Measurements from ENCODE around the gene PPM1B. TPM values are rescaled to one million over a fixed set of nuclear protein-coding genes. Genes with fewer than 3 reads are reported as not detected.

Gene PPM1B
- total RNA-seq, 1 donor from 2014 or later = 36.2 TPM

DNA sequence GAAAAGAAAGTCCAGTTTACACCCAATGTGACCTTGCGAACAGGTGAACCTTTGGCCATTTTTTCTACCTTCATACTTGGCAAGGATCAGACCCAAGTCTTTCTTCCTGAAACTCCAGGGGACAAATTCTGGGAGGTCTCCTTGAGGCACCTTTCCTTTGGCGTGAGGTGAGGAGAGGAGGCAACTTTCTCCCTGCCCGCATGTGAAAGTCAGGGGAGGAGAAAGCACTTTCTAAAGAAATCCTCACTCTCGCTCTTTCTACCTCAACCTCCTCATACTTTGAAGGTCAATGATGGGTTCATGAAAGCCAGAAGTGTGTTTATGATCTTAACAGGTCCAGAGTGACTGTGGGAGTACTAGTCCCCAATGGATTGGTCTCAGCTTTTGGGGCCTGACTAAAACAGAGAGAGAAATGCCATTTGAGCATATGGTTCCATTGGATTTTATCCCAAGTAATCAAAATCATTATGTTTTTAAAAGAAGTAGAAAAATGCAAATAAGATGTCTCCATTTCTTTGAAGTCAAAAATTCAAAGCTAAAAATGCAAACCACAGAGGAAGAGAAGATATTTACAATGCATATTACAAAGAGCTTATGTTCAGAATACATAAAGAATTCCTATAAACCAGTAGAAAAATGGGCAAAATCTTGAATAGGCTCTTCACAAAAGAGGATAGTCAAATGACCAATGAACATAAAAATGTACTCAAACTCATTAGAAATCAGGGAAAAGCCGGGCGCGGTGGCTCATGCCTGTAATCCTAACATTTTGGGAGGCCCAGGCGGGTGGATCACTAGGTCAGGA, 15.6 kb upstream of the PPM1B start:
- no peaks in the 10 kb centered on the region for H3K4me1 Mint-ChIP-seq (ENCODE audit: unreplicated experiment)
- TF ChIP-seq, protein P1, sequence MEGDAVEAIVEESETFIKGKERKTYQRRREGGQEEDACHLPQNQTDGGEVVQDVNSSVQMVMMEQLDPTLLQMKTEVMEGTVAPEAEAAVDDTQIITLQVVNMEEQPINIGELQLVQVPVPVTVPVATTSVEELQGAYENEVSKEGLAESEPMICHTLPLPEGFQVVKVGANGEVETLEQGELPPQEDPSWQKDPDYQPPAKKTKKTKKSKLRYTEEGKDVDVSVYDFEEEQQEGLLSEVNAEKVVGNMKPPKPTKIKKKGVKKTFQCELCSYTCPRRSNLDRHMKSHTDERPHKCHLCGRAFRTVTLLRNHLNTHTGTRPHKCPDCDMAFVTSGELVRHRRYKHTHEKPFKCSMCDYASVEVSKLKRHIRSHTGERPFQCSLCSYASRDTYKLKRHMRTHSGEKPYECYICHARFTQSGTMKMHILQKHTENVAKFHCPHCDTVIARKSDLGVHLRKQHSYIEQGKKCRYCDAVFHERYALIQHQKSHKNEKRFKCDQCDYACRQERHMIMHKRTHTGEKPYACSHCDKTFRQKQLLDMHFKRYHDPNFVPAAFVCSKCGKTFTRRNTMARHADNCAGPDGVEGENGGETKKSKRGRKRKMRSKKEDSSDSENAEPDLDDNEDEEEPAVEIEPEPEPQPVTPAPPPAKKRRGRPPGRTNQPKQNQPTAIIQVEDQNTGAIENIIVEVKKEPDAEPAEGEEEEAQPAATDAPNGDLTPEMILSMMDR (IDR thresholded peaks at IDR 0.05) = no peak
- H3K9me3 Mint-ChIP-seq (ENCODE audit: unreplicated experiment) = no peaks in the 10 kb centered on the region
- H3K27ac Mint-ChIP-seq (ENCODE audit: unreplicated experiment) = no peak overlapping the region
- no peak for DNase-seq (ENCODE audit: extremely low spot score, unreplicated experiment)
- H3K4me3 Mint-ChIP-seq (ENCODE audit: unreplicated experiment) = no peak overlapping the region
- no peaks in the 10 kb centered on the region for H3K36me3 Mint-ChIP-seq (ENCODE audit: unreplicated experiment)
- H3K27me3 Mint-ChIP-seq (ENCODE audit: unreplicated experiment) = peaks cover 6% of the 10 kb centered on the region

DNA sequence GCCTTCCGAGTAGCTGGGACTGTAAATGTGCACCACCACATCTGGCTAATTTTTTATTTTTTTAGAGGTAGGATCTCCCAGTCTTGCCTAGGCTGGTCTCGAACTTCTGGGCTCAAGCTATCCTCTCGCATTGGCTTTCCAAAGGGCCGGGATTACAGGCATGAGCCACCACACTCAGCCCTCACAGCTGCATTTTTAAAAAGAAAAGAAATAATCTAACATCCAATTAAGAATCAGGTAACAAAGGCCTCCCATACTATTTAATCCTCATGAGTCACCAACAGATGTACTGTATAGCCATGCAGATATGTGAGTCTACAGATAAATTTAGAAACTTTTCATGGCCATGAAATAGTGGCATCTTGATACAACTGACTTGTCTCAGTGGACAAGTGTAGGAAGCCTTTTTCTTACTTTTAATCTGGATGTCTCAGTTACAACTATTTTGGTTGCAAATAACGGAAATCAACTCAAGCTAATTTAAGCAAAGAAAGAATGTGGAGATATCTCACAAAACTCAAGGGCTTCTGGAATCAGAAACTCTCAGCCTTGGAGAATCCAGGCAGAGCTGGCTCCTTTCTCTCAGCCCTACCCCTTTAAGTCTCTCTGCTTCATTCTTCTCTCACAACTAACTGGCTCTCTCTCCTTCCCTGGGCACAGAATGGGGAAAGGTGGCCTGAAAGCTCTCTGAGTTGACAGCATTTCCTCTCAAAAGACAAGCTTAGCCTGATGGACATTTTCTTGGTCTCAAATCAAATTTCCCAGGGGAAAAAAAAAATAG, 12.8 kb upstream of the PPM1B start:
- no peaks in the 10 kb centered on the region for H3K27me3 Mint-ChIP-seq (ENCODE audit: unreplicated experiment)

DNA sequence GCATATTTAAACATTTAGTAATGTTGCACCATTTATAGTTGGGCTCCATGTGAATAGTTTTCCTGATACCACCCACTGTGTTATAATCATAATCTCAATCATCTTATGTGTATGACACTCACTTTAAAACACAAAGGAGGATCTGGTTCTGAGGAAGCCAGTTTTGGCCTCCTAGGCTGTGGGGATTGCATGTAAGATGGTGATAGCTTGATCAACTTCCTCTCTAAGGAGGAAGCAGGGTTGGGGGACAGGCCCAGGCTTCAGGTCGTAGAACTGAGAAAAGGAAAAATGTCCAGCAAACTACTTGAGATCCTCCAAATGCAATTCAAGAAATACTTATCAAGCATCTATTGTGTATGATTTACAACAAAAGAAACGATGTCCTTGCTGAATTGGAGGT, 4.9 kb upstream of the PPM1B start:
- peaks cover 7% of the 10 kb centered on the region for H3K4me1 Mint-ChIP-seq (ENCODE audit: unreplicated experiment)
- no peak for DNase-seq (ENCODE audit: extremely low spot score, unreplicated experiment)
- no peaks in the 10 kb centered on the region for H3K9me3 Mint-ChIP-seq (ENCODE audit: unreplicated experiment)
- TF ChIP-seq, protein P1 (IDR thresholded peaks at IDR 0.05) = no peak
- H3K4me3 Mint-ChIP-seq (ENCODE audit: unreplicated experiment) = no peak overlapping the region
- H3K36me3 Mint-ChIP-seq (ENCODE audit: unreplicated experiment) = no peaks in the 10 kb centered on the region
- peaks cover 4% of the 10 kb centered on the region for H3K27me3 Mint-ChIP-seq (ENCODE audit: unreplicated experiment)
- H3K27ac Mint-ChIP-seq (ENCODE audit: unreplicated experiment) = no peak overlapping the region

More for the DNA sequence above, 12.8 kb upstream of the PPM1B start:
- H3K36me3 Mint-ChIP-seq (ENCODE audit: unreplicated experiment) = no peaks in the 10 kb centered on the region
- H3K27ac Mint-ChIP-seq (ENCODE audit: unreplicated experiment) = no peak overlapping the region
- H3K4me1 Mint-ChIP-seq (ENCODE audit: unreplicated experiment) = no peaks in the 10 kb centered on the region
- H3K4me3 Mint-ChIP-seq (ENCODE audit: unreplicated experiment) = no peak overlapping the region
- H3K9me3 Mint-ChIP-seq (ENCODE audit: unreplicated experiment) = no peaks in the 10 kb centered on the region
- DNase-seq (ENCODE audit: extremely low spot score, unreplicated experiment) = no peak
- TF ChIP-seq, protein P1 (IDR thresholded peaks at IDR 0.05) = no peak

DNA sequence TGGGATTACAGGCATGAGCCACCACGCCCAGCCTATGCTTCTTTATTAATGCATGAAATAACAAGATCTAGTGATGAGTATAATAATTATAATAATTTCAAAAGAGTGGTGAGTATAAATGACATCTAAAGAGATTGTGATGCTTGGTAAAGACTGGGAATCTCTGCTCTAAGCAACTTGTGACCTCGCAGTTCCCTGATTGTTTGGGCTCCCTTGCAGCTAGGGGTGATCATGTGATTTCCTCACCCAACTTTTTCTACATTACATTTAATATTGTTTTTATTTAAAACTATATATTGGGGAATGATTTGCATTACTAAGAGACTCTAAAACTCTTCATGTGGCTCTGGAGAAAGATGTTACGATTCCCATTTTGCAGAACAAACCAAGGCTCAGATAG, 4.1 kb upstream of the PPM1B start:
- Mint-ChIP-seq H3K36me3 (ENCODE audit: unreplicated experiment) (no peaks in the 10 kb centered on the region), H3K4me3 (ENCODE audit: unreplicated experiment) (no peak overlapping the region), H3K9me3 (ENCODE audit: unreplicated experiment) (no peaks in the 10 kb centered on the region), H3K4me1 (ENCODE audit: unreplicated experiment) (peaks cover 7% of the 10 kb centered on the region), H3K27ac (ENCODE audit: unreplicated experiment) (no peak overlapping the region), H3K27me3 (ENCODE audit: unreplicated experiment) (peaks cover 4% of the 10 kb centered on the region)
- no peak for DNase-seq (ENCODE audit: extremely low spot score, unreplicated experiment)
- TF ChIP-seq, protein P1 (IDR thresholded peaks at IDR 0.05) = no peak

DNA sequence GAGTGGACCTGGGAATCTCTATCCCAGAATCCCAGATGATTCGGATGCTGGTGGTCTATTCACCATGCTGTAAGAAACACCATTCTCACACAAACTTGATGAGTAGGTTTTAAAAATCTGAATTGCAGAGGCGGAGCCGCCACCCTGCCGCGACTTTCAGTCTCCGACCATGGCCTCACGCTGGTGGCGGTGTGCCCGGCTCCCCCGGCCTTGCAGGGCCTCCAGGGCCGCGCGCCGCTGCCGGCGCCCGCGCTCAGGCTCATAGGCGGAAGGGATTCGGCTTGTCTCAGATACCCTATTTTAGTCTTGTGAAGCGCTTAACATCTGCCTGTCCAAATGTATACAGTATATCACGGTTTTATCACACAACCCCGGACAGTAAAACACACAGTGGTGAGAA, 2.6 kb upstream of the PPM1B start:
- DNase-seq (ENCODE audit: extremely low spot score, unreplicated experiment) = no peak
- peaks cover 16% of the 10 kb centered on the region for H3K4me1 Mint-ChIP-seq (ENCODE audit: unreplicated experiment)
- H3K27me3 Mint-ChIP-seq (ENCODE audit: unreplicated experiment) = peaks cover 4% of the 10 kb centered on the region
- H3K36me3 Mint-ChIP-seq (ENCODE audit: unreplicated experiment) = no peaks in the 10 kb centered on the region
- no peaks in the 10 kb centered on the region for H3K9me3 Mint-ChIP-seq (ENCODE audit: unreplicated experiment)
- H3K4me3 Mint-ChIP-seq (ENCODE audit: unreplicated experiment) = no peak overlapping the region
- H3K27ac Mint-ChIP-seq (ENCODE audit: unreplicated experiment) = no peak overlapping the region
- TF ChIP-seq, protein P1 (IDR thresholded peaks at IDR 0.05) = no peak

All from osteocyte (in vitro differentiated cells).